Measurements from ENCODE around the gene PLB1.

DNA sequence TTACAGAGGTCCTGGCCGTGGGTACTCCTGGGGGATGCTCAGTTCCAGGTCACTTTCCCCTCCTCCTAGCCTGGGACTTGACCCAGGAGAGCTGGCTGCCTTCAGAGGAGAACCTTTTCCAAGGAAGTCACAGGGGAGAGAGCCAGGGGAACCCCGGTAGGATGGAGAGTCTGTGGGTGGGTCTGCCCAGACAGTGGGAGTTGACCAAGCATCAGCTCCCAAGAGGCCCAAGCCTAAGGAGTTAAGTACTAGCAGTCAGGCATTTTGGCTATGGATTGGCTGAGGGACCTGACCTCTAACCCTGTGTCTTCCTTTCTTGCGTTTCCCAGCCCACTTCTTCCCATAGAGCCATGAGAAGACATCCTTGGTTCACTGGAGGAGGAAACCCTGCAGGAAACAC is 48.8 kb upstream of the PLB1 start:
- TF ChIP-seq CTCF (IDR thresholded peaks at IDR 0.05) (no peak), POLR2A (IDR thresholded peaks at IDR 0.05) (no peak)
